Activated naive CD8-positive, alpha-beta T cell (primary cell): ENCODE results near the gene AMZ2.

Experiments
- H3K27ac Mint-ChIP-seq: one replicate; pipeline ENCODE4 v1.8.0; 2021; ENCODE audit warnings: mixed read lengths
- H3K27me3 Mint-ChIP-seq: one replicate; pipeline ENCODE4 v1.8.0; 2021; ENCODE audit warnings: mixed read lengths
- H3K36me3 Mint-ChIP-seq: one replicate; pipeline ENCODE4 v1.8.0; 2021; ENCODE audit warnings: mixed read lengths
- H3K4me1 Mint-ChIP-seq: one replicate; pipeline ENCODE4 v1.8.0; 2021; ENCODE audit warnings: low read depth, mixed read lengths
- H3K4me3 Mint-ChIP-seq: one replicate; pipeline ENCODE4 v1.8.0; 2021; ENCODE audit warnings: mild to moderate bottlenecking, mixed read lengths
- H3K9me3 Mint-ChIP-seq: one replicate; pipeline ENCODE4 v1.8.0; 2021; ENCODE audit warnings: low read depth, mixed read lengths

The AMZ2 gene

GRCh38 chr17:68289936-68290267 is 42.1 kb downstream of the AMZ2 start:
- peak overlapping the region; percentile 18 for H3K27ac Mint-ChIP-seq
- H3K36me3 Mint-ChIP-seq = no peaks in the 10 kb centered on the region
- H3K27me3 Mint-ChIP-seq = no peaks in the 10 kb centered on the region
- peak overlapping the region; percentile 100 for H3K4me3 Mint-ChIP-seq
- H3K4me1 Mint-ChIP-seq = peaks cover 51% of the 10 kb centered on the region
- no peaks in the 10 kb centered on the region for H3K9me3 Mint-ChIP-seq

- Mint-ChIP-seq H3K4me1 (peaks cover 54% of the 10 kb centered on the region), H3K36me3 (no peaks in the 10 kb centered on the region), H3K27me3 (no peaks in the 10 kb centered on the region), H3K9me3 (no peaks in the 10 kb centered on the region), H3K4me3 (peak overlapping the region; percentile 100), H3K27ac (peak overlapping the region; percentile 99)
Observed at GRCh38 chr17:68290268-68290954, 42.6 kb downstream of the AMZ2 start.

GRCh38 chr17:68290955-68291835 is 43.4 kb downstream of the AMZ2 start, which contains the start of the genes ARSG and SLC16A6:
Gene ARSG, plus strand, starts transcription at chr17:68291495. Its CDS starts 15,999 bp downstream, at chr17:68307494.
Gene SLC16A6, minus strand, starts transcription at chr17:68291127. Its CDS starts 12,807 bp downstream, at chr17:68278320.
- H3K9me3 Mint-ChIP-seq = no peaks in the 10 kb centered on the region
- peak within 1 kb of the TSS; percentile 100 for H3K4me3 Mint-ChIP-seq
- H3K27me3 Mint-ChIP-seq = no peaks in the 10 kb centered on the region
- peaks cover 56% of the 10 kb centered on the region for H3K4me1 Mint-ChIP-seq
- H3K27ac Mint-ChIP-seq = peak within 1 kb of the TSS; percentile 99
- H3K36me3 Mint-ChIP-seq = no peaks in the 10 kb centered on the region

- Mint-ChIP-seq H3K27ac (peak overlapping the region; percentile 90), H3K36me3 (no peaks in the 10 kb centered on the region), H3K27me3 (no peaks in the 10 kb centered on the region), H3K9me3 (no peaks in the 10 kb centered on the region), H3K4me3 (peak overlapping the region; percentile 80), H3K4me1 (peaks cover 65% of the 10 kb centered on the region)
Observed at GRCh38 chr17:68291836-68292688, 44.2 kb downstream of the AMZ2 start.

- Mint-ChIP-seq H3K27ac (peak overlapping the region; percentile 90), H3K4me3 (peak overlapping the region; percentile 80), H3K9me3 (no peaks in the 10 kb centered on the region), H3K27me3 (no peaks in the 10 kb centered on the region), H3K4me1 (peaks cover 67% of the 10 kb centered on the region), H3K36me3 (no peaks in the 10 kb centered on the region)
Observed at GRCh38 chr17:68292689-68293040, 44.8 kb downstream of the AMZ2 start.

DNA sequence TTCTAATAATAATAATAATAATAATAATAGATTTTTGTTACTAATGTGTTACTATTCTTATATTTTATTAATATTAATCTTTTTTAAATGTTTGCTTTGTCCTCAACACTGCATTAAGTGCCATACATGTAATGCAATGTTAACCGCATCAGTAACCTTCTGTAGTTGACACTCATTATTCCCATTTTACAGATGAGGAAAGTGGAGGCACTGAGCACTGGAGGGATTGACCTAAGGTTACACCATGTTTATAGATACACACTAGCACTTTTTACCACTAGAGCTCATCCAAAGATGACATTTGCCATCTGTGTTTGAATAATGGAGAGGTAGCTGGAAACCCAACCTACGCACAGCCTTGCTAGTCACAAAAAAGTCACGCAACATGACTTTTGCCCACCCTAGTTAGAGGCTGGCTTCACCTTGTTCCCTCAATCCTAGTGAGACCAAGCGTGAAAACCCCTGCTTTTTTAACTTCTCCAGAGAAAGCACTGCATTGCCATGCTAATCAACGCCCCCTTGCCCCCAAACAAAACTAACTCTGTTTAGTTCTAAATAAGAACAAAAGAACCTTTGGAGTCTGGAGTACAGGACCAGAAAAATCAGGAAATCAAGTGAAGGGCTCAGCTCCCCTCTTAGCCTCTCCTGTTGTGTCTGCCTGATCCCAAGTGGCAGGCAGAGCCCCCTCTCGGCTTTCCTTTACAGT is 45.8 kb downstream of the AMZ2 start:
- Mint-ChIP-seq H3K4me1 (peaks cover 70% of the 10 kb centered on the region), H3K27me3 (no peaks in the 10 kb centered on the region), H3K4me3 (no peak overlapping the region), H3K27ac (no peak overlapping the region), H3K36me3 (no peaks in the 10 kb centered on the region), H3K9me3 (no peaks in the 10 kb centered on the region)

DNA sequence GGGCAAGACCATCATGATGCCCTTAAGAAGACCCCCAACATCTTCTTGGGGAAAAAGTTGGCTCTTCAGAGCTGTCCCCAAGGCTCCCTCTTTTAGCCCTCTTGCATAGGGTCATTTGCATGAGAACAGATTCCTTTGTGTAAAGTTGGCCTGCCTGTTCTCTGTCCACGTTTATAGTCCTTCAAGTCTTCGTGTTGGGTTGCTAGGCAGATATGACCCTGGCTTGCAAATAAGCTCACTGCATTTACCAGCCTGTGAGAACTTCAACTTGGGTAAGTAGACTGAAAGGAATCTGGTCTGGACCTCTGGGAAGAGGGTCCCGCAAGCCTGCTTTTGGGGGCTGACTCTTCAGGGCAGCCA is 46.3 kb downstream of the AMZ2 start:
- no peaks in the 10 kb centered on the region for H3K27me3 Mint-ChIP-seq
- no peak overlapping the region for H3K27ac Mint-ChIP-seq
- H3K4me3 Mint-ChIP-seq = no peak overlapping the region
- no peaks in the 10 kb centered on the region for H3K9me3 Mint-ChIP-seq
- no peaks in the 10 kb centered on the region for H3K36me3 Mint-ChIP-seq
- H3K4me1 Mint-ChIP-seq = peaks cover 66% of the 10 kb centered on the region

- Mint-ChIP-seq H3K36me3 (no peaks in the 10 kb centered on the region), H3K4me1 (peaks cover 66% of the 10 kb centered on the region), H3K27ac (no peak overlapping the region), H3K9me3 (no peaks in the 10 kb centered on the region), H3K27me3 (no peaks in the 10 kb centered on the region), H3K4me3 (peak overlapping the region; percentile 49)
Observed at GRCh38 chr17:68294617-68295016, 46.8 kb downstream of the AMZ2 start.

DNA sequence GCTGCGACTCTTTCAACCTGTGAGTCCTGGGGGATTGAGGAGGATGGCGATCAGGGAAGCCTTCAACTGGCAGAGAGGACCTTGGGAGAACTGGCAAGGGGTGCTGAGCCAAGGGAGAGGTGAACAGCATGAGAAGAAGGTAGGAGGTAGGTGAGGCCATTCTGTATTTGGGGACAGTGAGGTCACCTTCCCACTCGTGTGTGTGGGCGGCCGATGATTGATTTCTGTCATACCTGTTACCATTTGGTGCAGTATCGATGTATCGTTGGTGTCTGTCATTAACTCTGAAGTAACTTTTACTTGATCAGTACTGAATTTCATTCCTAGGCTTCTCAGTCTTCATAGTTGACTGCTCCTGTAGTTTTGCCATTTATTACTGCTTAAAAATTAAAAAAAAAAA is 47.2 kb downstream of the AMZ2 start:
- no peak overlapping the region for H3K27ac Mint-ChIP-seq
- H3K4me1 Mint-ChIP-seq = peaks cover 62% of the 10 kb centered on the region
- H3K27me3 Mint-ChIP-seq = no peaks in the 10 kb centered on the region
- H3K4me3 Mint-ChIP-seq = peak overlapping the region; percentile 49
- no peaks in the 10 kb centered on the region for H3K36me3 Mint-ChIP-seq
- no peaks in the 10 kb centered on the region for H3K9me3 Mint-ChIP-seq

- Mint-ChIP-seq H3K27me3 (no peaks in the 10 kb centered on the region), H3K9me3 (no peaks in the 10 kb centered on the region), H3K36me3 (no peaks in the 10 kb centered on the region), H3K4me3 (peak overlapping the region; percentile 68), H3K4me1 (peaks cover 58% of the 10 kb centered on the region), H3K27ac (peak overlapping the region; percentile 55)
Observed at GRCh38 chr17:68296217-68297191, 48.7 kb downstream of the AMZ2 start.

DNA sequence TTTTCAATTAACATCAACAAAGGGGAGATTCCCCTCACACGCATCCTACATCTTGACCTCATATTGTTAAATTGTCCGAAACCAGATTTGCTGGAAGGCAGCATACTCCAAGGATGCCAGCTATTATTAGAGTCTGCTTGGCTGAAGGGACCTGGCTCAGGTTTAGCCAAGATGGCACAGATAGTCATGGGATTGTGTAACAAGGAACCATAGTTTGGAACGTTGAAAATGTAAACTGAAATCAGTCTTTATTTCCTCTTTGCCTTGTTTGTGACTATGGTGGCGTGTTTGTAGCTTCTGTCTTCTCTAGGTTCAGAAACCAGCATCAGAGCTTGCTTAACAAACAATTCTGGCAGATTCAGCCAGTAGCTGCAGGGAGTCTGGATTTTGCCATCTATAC is 49.4 kb downstream of the AMZ2 start:
- Mint-ChIP-seq H3K36me3 (peaks cover 2% of the 10 kb centered on the region), H3K9me3 (no peaks in the 10 kb centered on the region), H3K27me3 (no peaks in the 10 kb centered on the region), H3K4me1 (peaks cover 63% of the 10 kb centered on the region), H3K4me3 (peak overlapping the region; percentile 68), H3K27ac (peak overlapping the region; percentile 55)

DNA sequence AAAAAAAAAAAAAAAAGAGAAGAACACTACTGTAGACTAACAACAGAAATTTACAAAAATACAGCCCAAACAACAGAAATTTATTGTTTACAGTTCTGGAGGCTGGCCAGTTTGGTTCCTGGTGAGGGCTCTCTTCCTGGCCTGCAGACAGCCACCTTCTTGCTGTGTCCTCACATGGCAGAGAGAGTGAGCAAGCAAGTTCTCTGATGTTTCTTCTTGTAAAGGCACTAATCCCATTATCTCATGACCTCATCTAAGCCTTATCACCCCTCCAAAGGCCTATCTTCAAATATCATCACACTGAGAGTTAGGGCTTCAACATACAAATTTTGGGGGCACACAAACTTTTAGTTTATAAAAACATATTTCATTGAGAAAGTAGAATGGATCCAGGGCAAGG is 50.8 kb downstream of the AMZ2 start:
- Mint-ChIP-seq H3K4me1 (peaks cover 56% of the 10 kb centered on the region), H3K4me3 (no peak overlapping the region)

DNA sequence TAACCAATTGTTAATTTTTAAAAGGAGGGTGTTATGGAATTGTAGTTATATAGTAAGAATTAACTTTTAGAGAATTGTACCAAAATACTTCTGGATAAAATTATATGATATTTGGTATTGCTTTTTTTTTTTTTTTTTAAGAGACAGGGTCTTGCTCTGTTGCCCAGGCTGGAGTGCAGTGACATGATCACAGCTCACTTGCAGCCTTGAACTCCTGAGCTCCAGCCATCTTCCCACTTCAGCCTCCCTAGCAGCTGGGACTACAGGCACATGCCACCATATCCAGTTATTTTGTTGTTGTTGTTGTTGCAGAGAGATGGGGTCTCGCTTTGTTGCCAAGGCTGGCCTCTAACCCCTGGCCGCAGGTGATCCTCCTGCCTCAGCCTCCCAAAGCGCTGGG is 52.0 kb downstream of the AMZ2 start:
- peaks cover 48% of the 10 kb centered on the region for H3K4me1 Mint-ChIP-seq
- H3K9me3 Mint-ChIP-seq = no peaks in the 10 kb centered on the region
- no peak overlapping the region for H3K27ac Mint-ChIP-seq
- H3K36me3 Mint-ChIP-seq = peaks cover 2% of the 10 kb centered on the region
- no peak overlapping the region for H3K4me3 Mint-ChIP-seq
- H3K27me3 Mint-ChIP-seq = no peaks in the 10 kb centered on the region

More for the DNA sequence above, 50.8 kb downstream of the AMZ2 start:
- peaks cover 2% of the 10 kb centered on the region for H3K36me3 Mint-ChIP-seq
- H3K9me3 Mint-ChIP-seq = no peaks in the 10 kb centered on the region
- H3K27ac Mint-ChIP-seq = no peak overlapping the region
- H3K27me3 Mint-ChIP-seq = no peaks in the 10 kb centered on the region
